ENCODE data around the gene KREMEN1. TPM values are rescaled to one million over a fixed set of nuclear protein-coding genes. Genes with fewer than 3 reads are reported as not detected.

Gene KREMEN1
- total RNA-seq, 1 donor from 2014 or later: 10.7 TPM

- no peak for TF ChIP-seq CTCF (IDR thresholded peaks at IDR 0.05)
- peak overlapping the region; percentile 55 to 80 for H3K27ac ChIP-seq
- H3K4me3 ChIP-seq: no peak overlapping the region
- peaks cover 33 to 42% of the 10 kb centered on the region in 2 donors for H3K36me3 ChIP-seq
- peaks cover 0 to 19% of the 10 kb centered on the region in 2 donors for H3K4me1 ChIP-seq
- H3K9me3 ChIP-seq: no peaks in the 10 kb centered on the region
- no peaks in the 10 kb centered on the region for H3K27me3 ChIP-seq
- intact Hi-C loops (cut with DNase I): loop anchor here (5.0 kb wide), 3 partner anchors 117 to 442 kb away; partner anchors contain the start of gene XBP1
- no peak for DNase-seq (ENCODE audit: low spot score in 2 of 2)
These were observed 28.8 kb upstream of the KREMEN1 start for GRCh38 chr22:29043906-29044575.

GRCh38 chr22:29044657-29045176 lies 28.1 kb upstream of the KREMEN1 start:
- no peak for TF ChIP-seq CTCF (IDR thresholded peaks at IDR 0.05)
- peaks cover 0 to 19% of the 10 kb centered on the region in 2 donors for H3K4me1 ChIP-seq
- no peaks in the 10 kb centered on the region for H3K27me3 ChIP-seq
- peak overlapping the region; percentile 55 to 80 for H3K27ac ChIP-seq
- H3K9me3 ChIP-seq: no peaks in the 10 kb centered on the region
- intact Hi-C loops (cut with DNase I): loop anchor here (5.0 kb wide), 3 partner anchors 117 to 442 kb away; partner anchors contain the start of gene XBP1
- DNase-seq (ENCODE audit: low spot score in 2 of 2): no peak
- H3K36me3 ChIP-seq: peaks cover 40 to 49% of the 10 kb centered on the region in 2 donors
- H3K4me3 ChIP-seq: no peak overlapping the region

- Histone ChIP-seq H3K9me3 (no peaks in the 10 kb centered on the region), H3K27me3 (no peaks in the 10 kb centered on the region), H3K4me1 (peaks cover 0 to 4% of the 10 kb centered on the region in 2 donors), H3K27ac (no peak overlapping the region), H3K4me3 (no peak overlapping the region), H3K36me3 (peaks cover 51 to 57% of the 10 kb centered on the region in 2 donors)
- DNase-seq (ENCODE audit: low spot score in 2 of 2): no peak
- intact Hi-C loops (cut with DNase I): no loop called here
- no peak for TF ChIP-seq CTCF (IDR thresholded peaks at IDR 0.05)
These were observed 23.8 kb upstream of the KREMEN1 start for GRCh38 chr22:29048822-29049654.

- no peaks in the 10 kb centered on the region for H3K27me3 ChIP-seq
- H3K27ac ChIP-seq: no peak overlapping the region
- peaks cover 51 to 57% of the 10 kb centered on the region in 2 donors for H3K36me3 ChIP-seq
- H3K4me3 ChIP-seq: no peak overlapping the region
- TF ChIP-seq CTCF (IDR thresholded peaks at IDR 0.05): no peak
- H3K9me3 ChIP-seq: no peaks in the 10 kb centered on the region
- H3K4me1 ChIP-seq: no peaks in the 10 kb centered on the region
- no peak for DNase-seq (ENCODE audit: low spot score in 2 of 2)
- intact Hi-C loops (cut with DNase I): no loop called here
These were observed 23.1 kb upstream of the KREMEN1 start for GRCh38 chr22:29049655-29050263.

DNA sequence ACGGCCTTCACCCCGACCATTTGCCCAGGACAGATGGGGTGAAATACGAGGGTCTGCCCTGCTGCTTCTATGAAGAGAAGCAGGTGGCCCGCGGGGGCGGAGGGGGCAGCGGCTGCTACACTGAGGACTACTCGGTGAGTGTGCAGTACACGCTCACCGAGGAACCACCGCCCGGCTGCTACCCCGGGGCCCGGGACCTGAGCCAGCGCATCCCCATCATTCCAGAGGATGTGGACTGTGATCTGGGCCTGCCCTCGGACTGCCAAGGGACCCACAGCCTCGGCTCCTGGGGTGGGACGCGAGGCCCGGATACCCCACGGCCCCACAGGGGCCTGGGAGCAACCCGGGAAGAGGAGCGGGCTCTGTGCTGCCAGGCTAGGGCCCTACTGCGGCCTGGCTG lies 22.4 kb upstream of the KREMEN1 start:
- no peaks in the 10 kb centered on the region for H3K4me1 ChIP-seq
- intact Hi-C loops (cut with DNase I): no loop called here
- H3K27me3 ChIP-seq: no peaks in the 10 kb centered on the region
- H3K27ac ChIP-seq: no peak overlapping the region
- no peak for DNase-seq (ENCODE audit: low spot score in 2 of 2)
- peaks cover 51 to 56% of the 10 kb centered on the region in 2 donors for H3K36me3 ChIP-seq
- no peak for TF ChIP-seq CTCF (IDR thresholded peaks at IDR 0.05)
- no peaks in the 10 kb centered on the region for H3K9me3 ChIP-seq
- no peak overlapping the region for H3K4me3 ChIP-seq

Measured in ascending aorta (tissue), 2 donors.